ENCODE data around the gene PIK3C2B.

PIK3C2B gene

DNA sequence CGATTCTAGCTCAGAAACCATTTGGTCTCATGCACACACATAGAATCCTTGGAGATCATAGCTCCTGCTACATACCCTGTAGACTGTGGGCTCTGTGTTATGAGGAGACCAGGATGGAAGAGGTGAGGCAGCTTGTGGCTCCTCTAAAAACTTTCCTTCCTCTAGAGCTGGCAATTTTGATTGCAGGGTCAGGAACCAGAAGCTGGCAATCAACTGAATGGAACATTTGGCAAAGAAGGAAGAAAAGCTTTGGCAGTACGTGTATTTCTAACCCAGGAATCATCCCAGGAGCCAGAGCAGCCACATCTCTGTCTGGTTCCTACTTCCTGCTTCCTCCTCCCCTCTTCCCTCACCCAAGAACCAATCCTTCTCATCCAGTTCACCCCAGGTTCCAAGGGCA is 15.7 kb downstream of the PIK3C2B start:
- no peak for DNase-seq

DNA sequence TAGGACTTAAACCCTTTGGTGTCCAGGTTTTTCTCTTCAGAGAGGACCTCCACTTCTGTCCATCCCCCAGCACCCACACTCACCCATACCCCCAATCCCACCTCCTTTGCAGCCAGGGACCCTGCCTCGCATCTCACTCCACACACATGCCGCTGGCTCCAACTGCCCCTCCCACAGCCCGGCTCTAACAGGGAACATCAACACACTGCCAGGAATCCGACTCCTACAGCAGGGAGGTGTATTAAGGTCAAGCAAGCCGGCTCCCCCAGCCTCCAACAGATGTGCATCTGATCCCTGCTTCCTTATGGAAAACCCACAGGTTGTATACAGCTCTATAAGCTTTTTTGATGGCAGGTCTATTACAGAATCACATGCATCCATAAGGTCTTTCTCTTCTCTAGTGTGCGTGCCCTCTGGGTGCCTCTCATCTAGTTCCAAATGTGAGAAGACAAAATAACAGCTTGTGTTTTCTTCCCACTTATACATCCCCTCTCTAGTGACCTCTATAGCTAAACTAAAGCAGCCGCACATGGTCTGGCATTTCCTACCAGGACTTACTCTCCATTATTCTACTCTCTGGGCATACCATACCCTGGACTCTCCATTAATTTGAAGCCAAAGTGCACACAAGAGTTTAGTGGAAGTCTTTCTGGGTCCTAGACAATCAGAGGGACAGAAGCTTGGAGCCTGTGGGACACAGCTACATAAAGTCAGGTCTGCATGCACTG is 16.3 kb downstream of the PIK3C2B start:
- no peak for DNase-seq

DNA sequence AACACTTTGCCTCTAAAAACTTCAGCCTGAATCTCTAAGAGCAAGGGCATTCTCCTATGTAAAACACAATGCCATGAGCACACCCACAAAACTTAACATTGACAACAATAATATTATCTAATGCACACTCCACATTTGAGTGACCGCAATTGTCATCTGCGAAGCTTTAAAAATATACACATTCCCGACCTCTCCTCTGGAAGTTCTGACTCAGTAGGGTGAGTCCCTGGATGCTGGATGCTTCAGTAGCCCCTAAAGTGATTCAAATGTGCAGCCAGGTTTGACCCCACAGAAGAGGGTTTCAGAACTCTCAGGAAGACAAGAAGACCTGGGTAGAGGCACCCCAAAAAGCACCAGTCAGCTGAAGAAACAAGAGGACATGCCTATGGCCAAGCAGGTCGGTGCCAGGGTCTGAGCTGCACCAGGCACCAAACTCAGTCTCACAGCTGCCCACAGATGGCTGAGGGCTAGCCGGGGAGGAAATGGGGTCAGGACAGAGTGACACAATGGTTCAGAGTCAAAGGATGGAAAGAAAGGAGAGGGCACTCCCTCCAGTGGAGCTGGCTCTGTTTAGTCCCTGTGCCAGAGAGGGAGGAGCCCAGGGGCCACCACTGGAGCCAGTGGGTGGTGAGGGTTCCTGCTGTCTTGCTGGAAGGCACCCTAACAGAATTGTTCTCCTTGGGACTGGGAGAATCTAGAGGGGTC is 17.4 kb downstream of the PIK3C2B start:
- DNase-seq: no peak

DNA sequence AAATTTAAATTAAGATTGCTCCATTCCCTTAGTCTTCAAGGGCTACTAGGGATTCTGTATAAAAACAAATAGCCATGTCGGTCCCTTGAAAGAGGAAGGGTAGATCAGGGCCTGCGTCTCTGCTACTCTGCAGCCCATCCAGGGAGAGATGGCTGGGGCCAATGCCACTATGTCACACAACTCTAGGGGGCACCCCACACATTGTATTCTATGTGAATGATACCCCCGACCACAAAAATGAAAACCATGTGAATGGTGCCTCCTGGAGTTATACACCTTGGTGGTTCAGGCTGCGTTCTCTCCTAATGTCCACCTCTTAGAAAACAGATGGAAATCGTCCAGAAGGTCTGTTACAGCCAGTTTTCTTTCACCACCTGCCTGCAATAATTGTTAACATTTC is 18.0 kb downstream of the PIK3C2B start:
- DNase-seq: no peak

DNA sequence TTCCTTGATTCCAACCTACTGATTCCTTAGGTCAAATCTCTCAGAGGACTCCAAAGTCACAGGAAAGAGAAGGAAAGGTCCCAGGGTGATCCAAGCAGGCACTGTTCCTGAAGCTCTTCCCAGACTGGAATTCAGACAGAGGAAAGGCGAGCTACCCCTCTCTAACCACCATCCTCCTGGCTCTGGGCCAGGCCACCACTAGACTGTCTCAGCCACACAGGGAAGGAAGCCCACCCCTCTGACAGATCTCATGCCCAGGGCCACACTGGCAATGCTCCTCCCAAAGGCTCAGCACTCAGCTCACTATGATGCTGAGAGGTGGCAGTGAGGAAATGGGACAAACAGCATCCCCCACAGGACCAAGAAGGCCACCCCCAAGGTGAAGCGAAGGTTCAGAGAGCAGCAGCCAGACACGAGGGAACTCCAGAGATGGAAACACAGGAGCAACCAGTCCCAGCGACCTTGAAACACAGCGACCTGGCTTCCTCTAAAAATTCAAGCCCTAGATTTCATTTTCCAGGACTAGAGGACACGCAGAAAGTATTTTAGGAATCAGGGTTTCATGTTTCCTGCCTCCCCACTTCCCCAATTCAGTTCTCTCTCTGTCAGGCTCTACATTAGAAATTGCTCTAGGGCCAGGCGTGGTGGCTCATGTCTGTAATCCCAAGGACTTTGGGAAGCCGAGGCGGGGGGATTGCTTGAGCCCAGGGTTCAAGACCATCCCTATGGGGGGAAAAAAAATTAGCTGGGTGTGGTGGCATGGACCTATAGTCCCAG is 18.8 kb downstream of the PIK3C2B start:
- DNase-seq: no peak

DNA sequence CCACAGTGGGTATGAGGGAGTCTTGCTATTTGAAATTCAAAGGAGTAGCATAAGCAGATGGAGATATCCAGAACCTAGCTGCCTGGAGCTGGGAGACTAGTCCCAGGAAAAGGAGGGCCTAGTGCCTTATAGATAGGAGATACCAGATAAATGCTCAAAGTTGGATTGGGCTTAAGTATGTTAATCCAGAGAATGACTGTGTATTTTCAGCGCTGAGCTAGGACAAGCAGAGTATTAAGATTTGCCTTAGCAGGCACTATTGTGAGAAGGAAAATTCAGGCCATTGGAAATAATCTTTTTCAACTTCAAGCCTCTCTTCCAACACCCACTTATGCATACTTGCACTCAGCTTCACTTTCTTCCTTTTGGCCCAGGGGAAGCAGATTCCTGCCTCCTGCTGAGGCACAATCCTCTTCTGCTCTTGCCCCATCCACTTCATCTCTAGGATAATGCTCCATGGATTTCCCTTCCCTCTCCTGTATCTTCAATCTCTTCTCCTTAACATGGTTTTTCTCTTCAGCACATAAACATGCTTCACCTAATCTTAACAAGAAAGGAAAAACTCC is 21.1 kb downstream of the PIK3C2B start:
- no peak for DNase-seq

DNA sequence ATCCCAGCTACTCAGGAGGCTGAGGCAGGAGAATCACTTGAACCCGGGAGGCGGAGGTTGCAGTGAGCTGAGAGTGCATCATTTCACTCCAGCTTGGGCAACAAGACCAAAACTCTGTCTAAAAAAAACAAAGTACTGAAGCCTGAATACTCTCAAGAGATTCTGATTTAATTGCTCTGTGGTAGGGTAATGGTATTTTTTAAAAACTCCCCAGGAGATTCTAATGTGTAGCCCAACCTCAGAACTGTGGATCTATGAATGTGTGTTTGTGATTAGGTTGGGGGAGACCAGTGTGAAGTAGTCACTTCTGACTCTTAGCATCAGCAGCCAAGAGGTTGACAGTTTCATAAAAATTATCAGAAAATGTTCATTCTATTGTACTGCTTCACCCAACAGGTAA is 21.9 kb downstream of the PIK3C2B start:
- DNase-seq: no peak

DNA sequence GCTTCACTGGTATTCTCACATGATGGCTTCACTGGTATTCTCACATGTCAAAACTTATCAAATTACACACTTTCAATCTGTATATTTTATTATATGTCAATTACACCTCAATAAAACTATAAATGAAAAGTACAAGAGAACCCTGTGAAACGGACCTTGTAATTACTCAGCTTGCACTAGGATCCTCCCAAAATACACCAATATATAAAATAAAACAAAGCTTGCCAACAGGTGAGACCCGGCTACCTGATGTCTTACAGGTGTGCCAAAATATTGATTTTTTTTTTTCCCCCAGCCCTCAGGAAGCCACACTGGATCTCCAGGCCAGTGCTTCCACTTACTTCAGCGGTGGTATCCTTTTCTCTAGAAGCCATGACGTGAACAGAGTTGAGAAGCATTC is 22.9 kb downstream of the PIK3C2B start:
- no peak for DNase-seq

DNA sequence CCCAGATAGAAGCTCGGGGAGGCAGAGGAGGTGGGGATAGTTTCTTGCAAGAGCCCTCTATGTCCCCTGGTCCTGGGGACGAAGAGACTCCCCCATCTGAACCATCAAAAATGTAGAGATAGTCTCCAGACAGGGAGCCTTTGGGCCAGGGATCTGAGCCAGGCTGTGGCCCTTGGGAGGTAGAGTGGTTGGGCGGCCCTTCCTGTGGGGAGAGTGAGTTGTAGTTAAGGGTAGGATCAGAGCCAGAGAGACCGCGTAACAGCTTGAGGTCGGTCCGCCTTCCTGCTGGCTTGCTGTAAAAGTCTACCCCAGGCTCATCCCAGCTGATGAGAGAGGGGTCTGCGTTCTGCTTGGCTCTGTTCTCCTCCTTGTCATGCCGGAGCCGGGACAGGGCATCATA is 25.3 kb downstream of the PIK3C2B start:
- no peak for DNase-seq

DNA sequence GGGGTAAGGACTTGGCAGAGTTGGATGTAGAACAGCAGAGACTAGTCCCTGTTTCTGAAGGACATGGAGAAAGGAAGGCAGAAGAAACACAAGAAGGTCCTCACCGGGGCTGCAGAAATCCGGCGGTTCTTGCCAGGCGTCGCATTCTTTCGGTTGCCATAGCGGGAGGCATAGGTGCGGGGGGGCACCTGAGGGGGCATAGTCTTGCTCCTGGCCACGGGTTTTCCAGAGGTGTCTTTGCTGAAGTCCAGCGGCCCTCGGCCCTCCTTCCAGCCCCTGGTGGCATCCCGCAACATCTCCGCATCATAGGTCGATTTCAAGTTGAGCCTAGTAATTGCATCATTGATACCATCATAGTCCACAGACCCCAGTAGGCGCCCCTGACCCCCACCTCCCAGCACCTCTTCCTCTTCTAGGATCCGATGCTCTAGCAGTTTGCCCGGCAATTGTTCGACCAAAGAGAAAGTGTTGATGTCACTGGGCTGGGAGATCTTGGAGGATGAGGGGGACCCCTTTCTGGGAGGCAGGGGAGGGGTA is 25.8 kb downstream of the PIK3C2B start:
- no peak for DNase-seq

DNA sequence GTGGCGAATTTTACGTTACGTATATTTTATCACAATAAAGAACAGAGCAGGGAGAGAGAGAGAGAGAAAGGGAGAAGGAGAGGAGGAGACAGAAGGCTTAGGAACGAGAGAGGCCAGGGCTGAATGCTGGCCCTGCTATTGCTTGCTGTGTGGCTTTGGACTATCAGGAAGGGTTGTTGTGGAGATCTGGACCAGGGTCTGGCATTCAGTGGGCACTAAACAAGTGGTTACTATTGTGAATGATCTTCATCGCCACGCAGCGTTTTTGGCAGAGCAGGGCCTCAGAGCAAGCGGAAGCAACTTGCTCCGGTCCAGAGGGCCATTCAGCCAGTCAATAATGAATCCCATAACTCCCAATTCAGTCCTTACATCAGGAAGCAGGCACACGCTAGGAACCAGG is 26.4 kb downstream of the PIK3C2B start:
- DNase-seq: no peak

DNA sequence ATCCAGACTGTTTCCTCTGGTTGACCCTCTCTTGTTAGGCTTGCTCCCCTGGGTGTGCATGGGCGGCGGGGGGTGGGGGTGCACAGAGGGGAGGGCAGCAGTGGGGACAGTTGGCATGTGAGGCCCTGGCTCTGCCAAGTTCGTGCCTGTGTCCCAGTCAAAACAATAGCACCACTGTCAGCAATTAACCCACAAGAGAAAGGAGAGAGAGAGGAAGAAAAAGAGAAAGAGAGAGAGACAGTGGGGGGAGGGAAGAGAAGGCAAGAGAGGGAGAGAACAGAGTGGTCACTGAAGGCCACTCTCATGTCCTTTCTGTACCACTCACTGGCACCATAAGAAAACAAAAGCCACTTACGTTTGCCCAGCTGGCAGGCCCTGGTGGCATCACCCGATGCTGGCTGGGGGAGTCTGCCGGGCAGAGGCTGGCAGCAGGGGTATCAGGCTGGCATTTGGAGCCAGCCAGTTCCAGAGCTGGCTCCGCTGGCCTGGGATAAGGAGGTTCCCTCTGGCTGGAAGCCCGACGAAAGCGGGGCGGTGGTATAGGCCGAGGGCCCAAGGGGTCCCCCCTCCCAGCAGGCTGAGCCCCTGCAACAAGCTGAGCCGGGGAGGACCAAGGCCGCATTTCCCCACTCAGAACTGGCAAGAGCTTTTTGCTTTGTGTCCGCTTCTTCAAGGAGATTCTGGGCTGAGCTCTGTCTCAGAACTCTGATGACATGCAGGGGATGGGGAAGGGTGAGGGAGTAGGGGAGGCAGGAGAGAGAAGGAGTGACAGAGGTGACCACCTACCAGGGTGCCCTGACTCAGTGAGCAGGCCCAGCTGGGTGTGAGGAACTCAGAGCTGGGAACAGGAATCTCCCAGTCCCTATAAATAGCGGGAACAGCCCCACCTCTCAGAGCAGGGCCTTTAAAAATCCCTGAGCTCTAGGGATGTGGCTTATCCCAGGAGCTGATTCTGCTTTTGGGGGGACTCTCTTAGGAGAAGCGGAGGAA is 27.9 kb downstream of the PIK3C2B start:
- no peak for DNase-seq

DNA sequence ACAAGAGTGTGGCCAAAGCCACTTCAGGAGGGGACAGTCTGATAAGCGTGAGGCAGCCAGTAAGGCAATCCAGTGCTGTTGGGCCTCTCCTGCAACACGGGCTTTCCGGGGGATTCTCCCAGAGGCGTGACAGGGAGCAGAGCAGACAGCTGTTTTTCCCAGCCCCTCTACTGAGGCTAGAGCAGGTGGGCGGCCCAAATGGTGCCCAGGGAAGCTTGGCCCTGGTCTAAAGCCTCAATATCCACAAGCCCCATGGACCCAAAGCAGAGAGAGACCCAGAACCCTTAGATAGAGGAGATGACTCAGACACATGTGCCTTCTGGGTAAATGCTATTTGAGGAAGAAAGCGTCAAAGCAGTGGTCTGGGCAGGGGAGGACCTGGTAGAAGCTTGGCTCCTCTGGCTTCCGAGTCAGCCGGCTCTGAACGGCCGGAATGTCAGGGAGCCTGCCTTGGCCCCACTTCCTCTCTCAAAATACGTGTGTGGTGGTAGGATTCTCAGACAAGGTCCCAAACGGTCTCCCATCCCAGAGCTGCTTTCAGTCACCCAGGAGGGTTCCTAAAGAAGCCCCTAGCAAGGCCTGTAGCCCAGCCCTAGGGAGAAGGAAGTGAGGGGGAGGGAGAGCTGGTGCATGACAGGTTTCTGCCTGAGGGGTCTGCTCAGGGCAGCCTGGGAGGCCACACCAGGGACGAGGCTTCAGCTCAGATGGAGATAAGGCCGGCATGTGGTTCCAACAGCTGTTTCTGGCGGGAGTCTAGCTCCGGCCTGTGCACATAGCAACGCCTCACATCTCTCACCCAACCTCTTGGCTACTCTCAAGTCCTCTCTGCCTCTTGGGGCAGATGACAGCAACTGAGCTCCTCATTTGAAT is 28.8 kb downstream of the PIK3C2B start:
- no peak for DNase-seq

DNA sequence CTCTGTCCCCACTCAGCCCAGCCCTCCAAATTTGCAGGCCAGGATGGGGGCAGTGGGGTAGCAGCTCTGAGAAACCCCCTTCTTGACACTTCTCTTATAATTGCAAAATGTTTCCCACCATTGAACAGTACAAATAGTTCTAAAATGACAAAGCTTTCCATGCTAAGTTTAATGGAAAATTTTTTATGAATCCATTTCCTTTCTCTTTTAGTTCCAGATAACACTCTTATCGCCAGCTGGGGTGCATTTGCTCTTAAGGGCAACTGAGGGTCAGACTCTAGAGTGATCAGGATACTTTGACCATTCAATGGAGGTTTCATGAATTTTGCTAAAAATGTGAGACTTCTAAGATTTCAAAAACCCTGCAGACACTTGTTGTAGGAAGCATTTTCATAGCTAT is 29.9 kb downstream of the PIK3C2B start:
- no peak for DNase-seq

DNA sequence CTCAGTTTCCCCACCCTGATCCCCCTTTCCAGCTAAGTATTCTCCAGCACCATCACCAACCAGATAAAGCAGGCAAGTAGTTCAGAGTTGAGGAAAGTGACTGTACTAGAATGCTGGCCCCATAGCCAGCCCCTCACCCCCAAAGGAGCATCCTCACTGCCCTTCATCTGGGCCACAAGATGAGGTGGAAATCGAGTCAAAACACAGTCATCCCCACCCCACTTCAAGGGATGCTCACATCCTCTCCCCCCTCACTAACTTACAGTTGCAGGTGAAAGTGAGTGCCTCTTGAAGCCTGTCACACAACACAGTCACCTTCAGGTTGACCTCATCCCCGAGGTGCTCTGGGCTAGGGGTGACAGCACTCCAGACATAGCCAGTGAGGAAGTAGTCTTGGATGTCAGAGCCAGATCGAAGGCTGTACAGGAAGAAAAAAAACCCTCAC is 30.4 kb downstream of the PIK3C2B start:
- no peak for DNase-seq

DNA sequence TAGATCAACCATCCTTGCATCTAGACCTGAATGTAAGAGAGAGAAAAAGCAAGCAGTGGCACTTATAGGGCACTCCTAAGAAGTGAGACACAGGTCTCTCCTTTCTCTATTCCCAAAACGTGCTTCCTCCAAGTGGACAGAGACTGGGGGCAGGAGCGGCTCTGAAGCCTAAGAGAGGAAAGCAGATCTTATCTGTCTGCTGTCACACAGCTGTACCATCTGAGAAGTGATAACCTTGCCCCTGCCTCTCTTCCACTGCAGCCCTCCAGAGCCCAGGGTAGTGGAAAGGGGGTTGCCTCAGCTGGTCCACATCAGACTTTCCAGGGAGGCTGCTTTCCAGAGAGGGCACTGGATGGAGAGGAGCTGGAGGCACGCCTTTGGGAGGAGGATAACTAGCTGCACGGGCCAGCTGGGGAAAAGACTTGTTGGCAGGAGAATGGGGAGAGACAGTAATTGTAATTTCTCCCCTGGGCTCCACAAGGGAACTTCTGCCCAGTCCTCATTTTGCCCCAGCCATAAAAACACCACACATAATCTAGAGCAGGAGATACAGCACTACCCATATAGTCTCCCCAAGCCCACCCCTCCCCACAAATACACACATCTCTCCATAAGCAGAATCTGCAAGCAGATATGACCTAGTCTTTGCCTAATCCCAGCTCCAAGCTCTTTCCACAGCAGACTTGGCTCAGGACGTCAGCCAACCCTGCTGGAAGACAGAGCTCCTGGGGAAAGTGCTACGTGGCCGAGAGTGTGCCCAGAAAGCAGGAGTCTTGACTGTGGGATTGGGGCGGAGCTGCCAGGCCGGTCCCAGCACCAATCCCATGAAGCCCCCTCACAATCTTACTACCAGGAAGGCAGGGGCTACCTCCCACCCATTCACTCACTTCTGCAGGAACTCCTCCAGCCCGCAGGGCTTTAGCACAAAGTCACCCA is 31.2 kb downstream of the PIK3C2B start:
- DNase-seq: no peak

DNA sequence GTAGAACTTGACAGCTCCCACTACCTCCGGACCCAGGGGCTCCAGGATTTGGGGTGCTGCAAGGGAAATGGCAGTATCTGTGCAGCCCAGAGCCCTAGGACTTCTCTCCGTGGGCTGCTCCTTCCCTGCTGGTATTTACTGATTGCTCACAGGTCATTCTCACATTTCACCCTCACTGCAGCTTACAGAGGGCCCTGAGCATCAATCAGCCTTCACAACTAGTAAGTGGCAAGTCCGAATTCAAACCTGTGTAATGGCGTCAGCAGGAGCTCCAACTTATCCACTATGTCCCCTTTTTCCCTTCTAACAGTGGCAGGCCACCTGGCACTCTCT is 32.4 kb downstream of the PIK3C2B start:
- no peak for DNase-seq

DNA sequence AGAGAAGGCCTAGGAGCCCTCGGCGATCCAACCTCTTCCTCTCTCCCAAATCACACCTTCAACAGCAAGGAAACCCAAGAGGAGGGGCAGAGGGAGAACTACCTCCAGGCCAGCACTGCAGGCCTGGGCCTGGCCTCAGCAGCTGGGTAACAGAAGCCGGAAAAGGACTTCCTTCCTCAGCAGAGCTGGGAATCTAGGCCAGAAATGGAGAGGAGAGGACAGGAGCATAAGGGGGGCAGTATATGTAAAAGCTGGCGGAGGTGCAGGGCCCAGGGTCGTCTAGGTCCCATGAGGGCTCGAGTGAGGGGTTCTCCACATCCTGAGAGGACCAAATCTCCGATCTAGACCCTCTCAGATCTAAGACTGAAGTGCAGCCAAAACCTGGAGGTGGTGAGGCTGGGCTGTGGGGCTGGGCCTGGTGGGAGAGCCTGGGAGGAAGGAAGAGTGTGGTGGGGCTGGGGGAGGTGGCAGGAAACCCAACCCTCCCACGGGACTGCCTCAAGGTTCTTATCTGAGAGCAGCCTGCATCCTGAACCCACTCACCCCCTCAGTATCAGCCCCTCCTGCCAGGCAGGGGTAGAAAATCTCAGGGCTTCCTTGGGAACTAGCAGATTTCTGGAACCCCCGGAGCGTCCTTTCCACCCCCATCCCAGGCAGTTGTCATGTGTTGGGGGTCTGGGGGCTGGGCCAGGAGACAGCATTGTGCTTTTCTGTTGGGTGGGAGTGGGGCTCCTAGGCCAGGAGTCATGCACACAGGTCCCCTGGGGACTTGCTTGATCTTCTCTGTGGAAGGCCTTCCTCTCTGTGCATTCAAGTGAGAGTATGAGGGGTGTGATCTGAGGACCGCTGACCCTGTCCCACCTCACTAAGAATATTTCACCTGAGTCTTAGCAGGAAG is 33.0 kb downstream of the PIK3C2B start:
- no peak for DNase-seq

DNA sequence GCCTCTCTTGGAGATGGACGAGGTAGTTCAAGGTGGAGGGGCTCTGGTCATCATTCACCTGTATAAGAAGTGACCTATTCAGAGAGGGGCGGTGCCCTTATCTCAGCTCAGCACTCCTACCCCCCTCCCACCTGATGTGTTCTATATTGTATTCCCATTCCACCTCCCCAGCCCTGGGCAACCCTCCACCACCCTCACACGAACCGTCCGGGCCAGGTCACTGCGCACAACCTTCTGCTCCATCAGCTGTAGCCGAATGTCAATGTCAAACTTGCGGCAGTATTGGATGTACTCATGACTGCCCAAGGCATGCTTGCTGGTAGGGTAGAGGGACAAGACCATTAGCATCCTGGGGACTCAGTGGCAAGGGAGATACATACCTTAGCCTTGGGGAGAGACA is 34.3 kb downstream of the PIK3C2B start:
- no peak for DNase-seq
